T-cell (primary cell): ENCODE results near the gene ADCY4. TPM values are rescaled to one million over a fixed set of nuclear protein-coding genes. Genes with fewer than 3 reads are reported as not detected.

ENCODE experiments used
- ATAC-seq, 4 experiments: fragments of 200-7000 bp in 3 of 4; fragments of 150-1000 bp in 1 of 4; cut with Tn5 transposase; replicated peaks in 1 of 4; 1 replicate in 3 of 4; 2 replicates in 1 of 4; pipeline ENCODE4 v1.10.0; 2021; ENCODE audit warnings: moderate library complexity in 3 of 4, mild to moderate bottlenecking in 2 of 4, moderate number of reproducible peaks in 1 of 4
- CTCF ChIA-PET, 2 donors: fragments of 300-600 bp; sonication (Branson Sonifier 250); formaldehyde crosslinking; loops; one replicate each; lab custom pipeline; 2022; ENCODE audit warnings: antibody characterized with exemption in 2 of 2; lab: Charles Lee
- POLR2A ChIA-PET, 2 donors: fragments of 300-600 bp; sonication (Branson Sonifier 250); formaldehyde crosslinking; loops; one replicate each; lab custom pipeline; 2022; ENCODE audit warnings: antibody characterized with exemption in 2 of 2; lab: Charles Lee
- DNase-seq, 35 experiments: peaks; one replicate each; pipeline versions ENCODE4 v3.0.0 to v3.0.0-alpha.2; 2013 to 2023
- H3K27ac ChIP-seq: one replicate; pipeline ENCODE4 v1.5.1; 2013; ENCODE audit warnings: low read length
- H3K27me3 ChIP-seq, 2 experiments: replicated peaks in 1 of 2; 1 replicate in 1 of 2; 2 replicates in 1 of 2; pipeline versions ENCODE4 v1.6.1 to v1.7.0; 2013; ENCODE audit warnings: low read length in 1 of 2, mixed read lengths in 1 of 2; ENCODE audit not compliant: control insufficient read depth in 2 of 2, insufficient read depth in 2 of 2; ENCODE audit errors: extremely low read depth in 1 of 2
- H3K36me3 ChIP-seq, 2 donors: 1 replicate in 1 of 2; 2 replicates in 1 of 2; pipeline versions ENCODE4 v1.6.1 to v1.7.0; 2013; ENCODE audit warnings: low read length in 1 of 2; ENCODE audit not compliant: control insufficient read depth in 2 of 2, insufficient read depth in 1 of 2; ENCODE audit errors: extremely low read depth in 1 of 2
- H3K4me1 ChIP-seq, 2 experiments: 1 replicate in 1 of 2; 2 replicates in 1 of 2; pipeline versions ENCODE4 v1.6.1 to v1.7.0; 2013; ENCODE audit warnings: low read length in 2 of 2, mixed read lengths in 1 of 2; ENCODE audit not compliant: insufficient read depth in 2 of 2, control insufficient read depth in 1 of 2; ENCODE audit errors: extremely low read depth in 1 of 2
- H3K4me3 ChIP-seq, 2 donors: 1 replicate in 1 of 2; 2 replicates in 1 of 2; pipeline versions ENCODE4 v1.5.1 to v1.7.0; 2013; ENCODE audit warnings: mild to moderate bottlenecking in 2 of 2, low read length in 1 of 2, moderate library complexity in 1 of 2; ENCODE audit not compliant: control insufficient read depth in 1 of 2; ENCODE audit errors: extremely low read depth in 1 of 2
- H3K9me3 ChIP-seq: 2 replicates; pipeline ENCODE4 v1.7.0; 2013
- H3K27ac Mint-ChIP-seq, 2 donors: one replicate each; pipeline ENCODE4 v1.8.0; 2020 to 2021; ENCODE audit warnings: mild to moderate bottlenecking in 2 of 2, mixed read lengths in 2 of 2
- H3K27me3 Mint-ChIP-seq, 2 donors: one replicate each; pipeline ENCODE4 v1.8.0; 2021 to 2022; ENCODE audit warnings: mixed read lengths in 2 of 2
- H3K36me3 Mint-ChIP-seq: one replicate; pipeline ENCODE4 v1.8.0; 2021; ENCODE audit warnings: mixed read lengths
- H3K4me1 Mint-ChIP-seq, 3 donors: one replicate each; pipeline ENCODE4 v1.8.0; 2020 to 2022; ENCODE audit warnings: mixed read lengths in 3 of 3, mild to moderate bottlenecking in 1 of 3
- H3K4me3 Mint-ChIP-seq, 3 donors: one replicate each; pipeline ENCODE4 v1.8.0; 2020 to 2022; ENCODE audit warnings: mild to moderate bottlenecking in 3 of 3, mixed read lengths in 3 of 3, moderate library complexity in 3 of 3
- H3K9me3 Mint-ChIP-seq, 3 donors: one replicate each; pipeline ENCODE4 v1.8.0; 2020 to 2022; ENCODE audit warnings: mixed read lengths in 3 of 3
- WGBS: methylation state at CpG from one replicate; pipeline ENCODE4 v1.1.5; 2013; ENCODE audit warnings: missing lambda C conversion rate; ENCODE audit not compliant: insufficient coverage; 5-methylcytosine and 5-hydroxymethylcytosine counted together
- total RNA-seq, 35 experiments: library from RNA in 6 of 35; stranded (reverse) in 6 of 35; fragments of 120-200 nt in 1 of 35; gene quantifications; one replicate each; pipeline versions ENCODE4 v1.2.1 to v1.2.4 and lab custom pipeline; 2013 to 2026

ADCY4 gene
- total RNA-seq, 5 donors from 2014 or later (not counting 1 experiment from before 2014, with no cell fraction given) = 7.8 to 10.4 (median 8.5) TPM

DNA sequence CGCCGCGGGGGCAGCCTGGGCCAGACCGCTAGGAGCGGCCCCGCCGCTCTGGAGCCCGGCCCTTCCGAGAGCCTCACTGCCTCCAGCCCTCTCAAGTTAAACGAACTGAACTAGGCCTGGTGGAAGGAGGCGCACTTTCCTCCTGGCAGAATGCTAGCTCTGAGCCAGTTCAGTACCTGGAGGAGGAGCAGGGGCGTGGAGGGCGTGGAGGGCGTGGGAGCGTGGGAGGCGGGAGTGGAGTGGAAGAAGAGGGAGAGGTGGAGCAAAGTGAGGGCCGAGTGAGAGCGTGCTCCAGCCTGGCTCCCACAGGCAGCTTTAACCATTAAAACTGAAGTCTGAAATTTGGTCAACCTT lies 18.3 kb downstream of the ADCY4 start:
- H3K27ac ChIP-seq = no peak overlapping the region
- H3K36me3 Mint-ChIP-seq = peaks cover 4% of the 10 kb centered on the region
- no peak overlapping the region for H3K4me3 ChIP-seq
- H3K4me1 Mint-ChIP-seq = peaks cover 47 to 51% (median 48%) of the 10 kb centered on the region in 3 donors
- no peak overlapping the region for H3K27ac Mint-ChIP-seq
- H3K36me3 ChIP-seq = no peaks in the 10 kb centered on the region
- DNase-seq = no peak
- H3K27me3 ChIP-seq = no peaks in the 10 kb centered on the region
- peaks cover 2 to 3% of the 10 kb centered on the region in 2 donors for H3K27me3 Mint-ChIP-seq
- peaks cover 29 to 45% of the 10 kb centered on the region in 2 experiments for H3K4me1 ChIP-seq
- ATAC-seq = no peak
- H3K9me3 Mint-ChIP-seq = no peaks in the 10 kb centered on the region
- POLR2A ChIA-PET = no interaction called here
- no peaks in the 10 kb centered on the region for H3K9me3 ChIP-seq
- WGBS = 97% methylated on average over 11 of the region's 18 CpGs
- CTCF ChIA-PET = interaction anchor here in 1 of 2 donors (0.6 kb wide), 1 partner anchor 18 kb away, joined by 3 read pairs; no protein-coding TSS in a partner anchor
- no peak overlapping the region for H3K4me3 Mint-ChIP-seq

DNA sequence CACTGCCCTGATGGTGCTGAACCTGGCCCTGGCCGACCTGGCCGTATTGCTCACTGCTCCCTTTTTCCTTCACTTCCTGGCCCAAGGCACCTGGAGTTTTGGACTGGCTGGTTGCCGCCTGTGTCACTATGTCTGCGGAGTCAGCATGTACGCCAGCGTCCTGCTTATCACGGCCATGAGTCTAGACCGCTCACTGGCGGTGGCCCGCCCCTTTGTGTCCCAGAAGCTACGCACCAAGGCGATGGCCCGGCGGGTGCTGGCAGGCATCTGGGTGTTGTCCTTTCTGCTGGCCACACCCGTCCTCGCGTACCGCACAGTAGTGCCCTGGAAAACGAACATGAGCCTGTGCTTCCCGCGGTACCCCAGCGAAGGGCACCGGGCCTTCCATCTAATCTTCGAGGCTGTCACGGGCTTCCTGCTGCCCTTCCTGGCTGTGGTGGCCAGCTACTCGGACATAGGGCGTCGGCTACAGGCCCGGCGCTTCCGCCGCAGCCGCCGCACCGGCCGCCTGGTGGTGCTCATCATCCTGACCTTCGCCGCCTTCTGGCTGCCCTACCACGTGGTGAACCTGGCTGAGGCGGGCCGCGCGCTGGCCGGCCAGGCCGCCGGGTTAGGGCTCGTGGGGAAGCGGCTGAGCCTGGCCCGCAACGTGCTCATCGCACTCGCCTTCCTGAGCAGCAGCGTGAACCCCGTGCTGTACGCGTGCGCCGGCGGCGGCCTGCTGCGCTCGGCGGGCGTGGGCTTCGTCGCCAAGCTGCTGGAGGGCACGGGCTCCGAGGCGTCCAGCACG lies 18.9 kb downstream of the ADCY4 start:
- H3K27ac Mint-ChIP-seq = no peak overlapping the region
- peaks cover 30 to 49% of the 10 kb centered on the region in 2 experiments for H3K4me1 ChIP-seq
- 96% methylated on average over 66 of the region's 70 CpGs for WGBS
- H3K36me3 ChIP-seq = no peaks in the 10 kb centered on the region
- H3K4me3 ChIP-seq = no peak overlapping the region
- ChIA-PET CTCF (interaction anchor here (0.6 kb wide), 2 partner anchors 17 to 18 kb away, joined by 3 to 4 read pairs; no protein-coding TSS in a partner anchor), POLR2A (interaction anchor here in 1 of 2 donors (0.6 kb wide), 1 partner anchor 106 kb away, joined by 4 read pairs; no protein-coding TSS in a partner anchor)
- no peaks in the 10 kb centered on the region for H3K9me3 Mint-ChIP-seq
- H3K4me3 Mint-ChIP-seq = peak overlapping the region in 1 of 3 donors; percentile 74
- no peaks in the 10 kb centered on the region for H3K9me3 ChIP-seq
- H3K4me1 Mint-ChIP-seq = peaks cover 50 to 51% (median 50%) of the 10 kb centered on the region in 3 donors
- ATAC-seq = no peak
- no peak overlapping the region for H3K27ac ChIP-seq
- H3K27me3 ChIP-seq = no peaks in the 10 kb centered on the region
- H3K27me3 Mint-ChIP-seq = peaks cover 2 to 3% of the 10 kb centered on the region in 2 donors
- peaks cover 4% of the 10 kb centered on the region for H3K36me3 Mint-ChIP-seq
- DNase-seq = no peak

DNA sequence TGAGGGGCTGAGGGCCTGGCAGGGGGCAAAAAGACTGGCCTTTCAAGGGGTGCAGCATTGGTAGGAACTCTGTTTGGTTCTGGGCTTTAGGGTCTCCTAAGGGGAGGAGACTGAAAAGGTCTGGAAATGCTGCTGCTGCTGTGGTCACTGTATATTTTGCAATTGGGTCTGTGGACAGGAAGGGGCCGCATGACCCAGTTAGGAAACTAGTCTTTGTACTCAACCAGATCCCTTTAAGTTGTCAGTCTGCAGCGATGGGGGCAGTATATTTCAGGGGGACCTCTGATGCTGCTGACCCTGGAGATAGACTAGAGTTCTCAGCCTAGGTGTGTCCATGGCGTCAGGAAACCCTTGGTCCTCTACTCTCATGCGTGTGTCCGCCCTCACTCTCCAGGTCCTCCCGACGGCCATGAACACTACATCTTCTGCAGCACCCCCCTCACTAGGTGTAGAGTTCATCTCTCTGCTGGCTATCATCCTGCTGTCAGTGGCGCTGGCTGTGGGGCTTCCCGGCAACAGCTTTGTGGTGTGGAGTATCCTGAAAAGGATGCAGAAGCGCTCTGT lies 19.5 kb downstream of the ADCY4 start:
- H3K36me3 ChIP-seq = no peaks in the 10 kb centered on the region
- H3K27me3 Mint-ChIP-seq = peaks cover 1 to 3% of the 10 kb centered on the region in 2 donors
- peak overlapping the region in 2 of 3 donors; percentile 3 to 74 for H3K4me3 Mint-ChIP-seq
- ChIA-PET POLR2A (interaction anchor here in 1 of 2 donors (0.6 kb wide), 1 partner anchor 107 kb away, joined by 4 read pairs; no protein-coding TSS in a partner anchor), CTCF (interaction anchor here in 1 of 2 donors (0.6 kb wide), 1 partner anchor 18 kb away, joined by 4 read pairs; no protein-coding TSS in a partner anchor)
- no peak for DNase-seq
- 88% methylated on average over 4 of the region's 10 CpGs for WGBS
- no peaks in the 10 kb centered on the region for H3K9me3 ChIP-seq
- H3K4me3 ChIP-seq = no peak overlapping the region
- peak overlapping the region; percentile 72 to 94 for H3K27ac Mint-ChIP-seq
- H3K4me1 Mint-ChIP-seq = peaks cover 51 to 53% (median 53%) of the 10 kb centered on the region in 3 donors
- no peak overlapping the region for H3K27ac ChIP-seq
- ATAC-seq = no peak
- H3K27me3 ChIP-seq = no peaks in the 10 kb centered on the region
- peaks cover 32 to 52% of the 10 kb centered on the region in 2 experiments for H3K4me1 ChIP-seq
- H3K9me3 Mint-ChIP-seq = no peaks in the 10 kb centered on the region
- peaks cover 4% of the 10 kb centered on the region for H3K36me3 Mint-ChIP-seq

DNA sequence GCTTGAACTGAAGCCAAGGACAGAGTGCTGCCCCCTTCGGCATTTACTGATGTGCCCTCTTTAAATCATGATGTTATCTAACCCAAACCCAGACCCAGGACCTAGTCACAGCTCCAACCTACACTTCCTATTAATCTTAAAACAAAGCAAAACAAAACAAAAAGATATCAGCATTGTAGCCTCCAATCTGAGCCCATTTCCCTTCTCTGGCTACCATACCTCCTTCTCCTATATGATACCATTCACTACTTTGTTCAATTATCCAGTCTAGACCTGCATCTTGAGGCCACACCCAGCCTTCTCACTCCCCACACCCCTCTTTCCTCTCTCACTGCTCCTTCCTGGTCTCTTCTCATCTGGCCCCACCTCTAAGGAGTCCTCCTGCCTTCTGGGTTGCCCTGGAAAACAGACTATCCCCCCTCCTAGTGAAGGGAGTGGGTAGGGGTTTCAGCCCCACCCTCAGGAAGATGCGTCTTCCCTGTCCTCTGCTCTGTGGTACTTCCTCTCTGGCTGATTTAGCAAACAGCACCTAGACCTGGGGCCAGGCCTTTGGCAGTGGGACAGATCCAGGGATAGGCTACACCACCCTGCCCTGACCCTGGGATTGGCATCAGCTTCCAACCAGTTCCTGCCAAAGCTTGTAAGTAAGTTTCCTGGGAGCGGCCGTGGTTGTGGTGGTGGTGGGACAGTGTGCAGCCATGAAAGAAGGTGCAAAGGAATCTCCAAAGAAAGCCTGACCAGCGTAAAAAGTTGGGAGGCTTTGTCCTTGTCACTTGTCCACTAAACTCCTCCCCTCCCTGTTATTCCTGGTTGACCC lies 20.3 kb downstream of the ADCY4 start:
- H3K27ac Mint-ChIP-seq = peak overlapping the region; percentile 94
- no peak overlapping the region for H3K4me3 ChIP-seq
- no peaks in the 10 kb centered on the region for H3K9me3 ChIP-seq
- DNase-seq (no peak), ATAC-seq (no peak)
- peaks cover 0 to 3% of the 10 kb centered on the region in 2 donors for H3K27me3 Mint-ChIP-seq
- POLR2A ChIA-PET = interaction anchor here in 1 of 2 donors (0.6 kb wide), 1 partner anchor 15 kb away, joined by 3 read pairs; no protein-coding TSS in a partner anchor
- peak overlapping the region; percentile 77 for H3K27ac ChIP-seq
- 58% methylated on average over 2 of the region's 5 CpGs for WGBS
- peaks cover 39 to 60% of the 10 kb centered on the region in 2 experiments for H3K4me1 ChIP-seq
- peaks cover 4% of the 10 kb centered on the region for H3K36me3 Mint-ChIP-seq
- H3K27me3 ChIP-seq = no peaks in the 10 kb centered on the region
- H3K4me3 Mint-ChIP-seq = peak overlapping the region in 2 of 3 donors; percentile 10 to 74
- H3K9me3 Mint-ChIP-seq = no peaks in the 10 kb centered on the region
- peaks cover 59 to 61% (median 60%) of the 10 kb centered on the region in 3 donors for H3K4me1 Mint-ChIP-seq
- CTCF ChIA-PET = interaction anchor here in 1 of 2 donors (0.8 kb wide), 1 partner anchor 84 kb away, joined by 3 read pairs; no protein-coding TSS in a partner anchor
- H3K36me3 ChIP-seq = no peaks in the 10 kb centered on the region

DNA sequence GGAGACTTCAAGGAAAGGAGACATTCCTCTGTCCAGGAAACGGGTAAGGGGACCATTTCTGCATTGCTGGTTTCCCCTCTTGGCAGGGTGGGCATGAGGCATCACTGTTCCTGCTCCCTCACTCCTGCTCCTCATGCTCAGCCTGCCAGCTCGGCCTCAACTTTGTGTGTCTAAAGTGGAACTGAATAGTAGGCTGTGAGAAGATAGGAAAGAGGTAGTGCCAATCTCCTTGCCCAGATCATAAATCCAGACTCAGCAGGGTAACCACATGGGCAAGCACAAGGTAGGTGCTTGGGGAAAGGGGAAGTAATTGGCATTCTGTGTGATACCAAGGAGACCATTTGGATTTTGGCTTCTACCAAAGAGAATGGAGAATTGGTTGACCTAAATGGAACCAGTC lies 21.0 kb downstream of the ADCY4 start:
- WGBS = no CpG with 5 or more reads among the region's 2 CpGs
- H3K27ac Mint-ChIP-seq = peak overlapping the region; percentile 94

More for the DNA sequence above, 21.0 kb downstream of the ADCY4 start:
- H3K4me3 ChIP-seq = no peak overlapping the region
- H3K36me3 ChIP-seq = no peaks in the 10 kb centered on the region
- H3K36me3 Mint-ChIP-seq = peaks cover 4% of the 10 kb centered on the region
- ChIA-PET CTCF (interaction anchor here (0.6 to 0.8 kb wide), 3 partner anchors 65 to 356 kb away, joined by 3 read pairs; no protein-coding TSS in a partner anchor), POLR2A (interaction anchor here in 1 of 2 donors (0.6 to 1.0 kb wide), 3 partner anchors 14 to 173 kb away, joined by 3 to 4 read pairs (median 3); partner anchors contain the start of genes DHRS1, EMC9 and NOP9)
- H3K4me1 ChIP-seq = peaks cover 39 to 66% of the 10 kb centered on the region in 2 experiments
- H3K9me3 ChIP-seq = no peaks in the 10 kb centered on the region
- peaks cover 61 to 67% (median 67%) of the 10 kb centered on the region in 3 donors for H3K4me1 Mint-ChIP-seq
- no peak for DNase-seq
- peak overlapping the region; percentile 77 for H3K27ac ChIP-seq
- no peaks in the 10 kb centered on the region for H3K9me3 Mint-ChIP-seq
- H3K27me3 ChIP-seq = no peaks in the 10 kb centered on the region
- H3K27me3 Mint-ChIP-seq = no peaks in the 10 kb centered on the region
- no peak for ATAC-seq
- H3K4me3 Mint-ChIP-seq = peak overlapping the region; percentile 43 to 74 (median 59)
